GM18867 (cell line): ENCODE results near the gene ZNF165.
"Not testable (repeated sequence)": the region's sequence is repeated elsewhere in the genome, so short reads cannot be mapped to it uniquely, and the experiment has no call there.

Experiments
- ATAC-seq: cut with Tn5 transposase; IDR thresholded peaks from one replicate; pipeline ENCODE4 v1.9.1; 2021; ENCODE audit warnings: mild to moderate bottlenecking, moderate library complexity; ENCODE audit not compliant: unreplicated experiment

The ZNF165 gene

DNA sequence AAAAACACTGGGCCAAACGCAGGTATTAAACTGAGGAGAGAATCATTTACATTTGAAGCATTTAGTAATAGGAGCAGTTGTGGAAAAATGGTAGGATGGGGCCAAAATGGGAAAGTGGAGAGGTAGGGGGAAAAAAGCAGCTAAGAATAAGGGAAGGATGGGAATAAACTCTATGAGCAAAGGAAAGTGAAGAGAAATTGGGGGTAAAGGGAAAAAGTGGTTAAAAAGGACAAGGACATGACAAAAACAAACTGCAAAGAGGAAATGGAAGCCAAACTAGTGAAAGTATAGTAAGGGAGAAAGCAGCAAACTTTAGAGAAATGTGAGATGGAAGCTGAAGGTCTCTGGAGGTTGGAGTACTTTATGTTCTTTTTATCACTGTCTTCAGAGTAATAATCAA lies 37.8 kb downstream of the ZNF165 start:
- no peak for ATAC-seq

- no peak for ATAC-seq
Observed at GRCh38 chr6:28121876-28122275, 41.5 kb downstream of the ZNF165 start.

DNA sequence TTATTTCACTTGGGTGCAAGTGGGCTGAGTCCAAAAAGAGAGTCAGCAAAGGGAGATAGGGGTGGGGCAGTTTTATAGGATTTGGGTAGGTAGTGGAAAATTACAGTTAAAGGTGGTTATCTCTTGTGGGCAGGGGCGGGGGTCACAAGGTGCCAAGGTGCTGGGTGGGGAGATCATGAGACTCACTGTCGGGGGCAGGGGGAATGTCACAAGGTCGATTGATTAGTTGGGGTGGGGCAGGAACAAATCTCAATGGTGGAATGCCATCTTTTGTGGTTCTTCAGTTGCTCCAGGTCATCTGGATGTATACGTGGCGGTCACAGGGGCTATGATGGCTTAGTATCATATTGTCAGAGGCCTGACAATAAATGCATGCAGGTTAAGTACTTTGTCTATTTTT lies 41.9 kb downstream of the ZNF165 start:
- not testable (repeated sequence) for ATAC-seq

- ATAC-seq, result peak; percentile 99
Observed at GRCh38 chr6:28124350-28124970, 44.1 kb downstream of the ZNF165 start, which contains the start of gene ZSCAN16. TSS of gene ZSCAN16 (plus strand) at chr6:28124609. CDS start at chr6:28125444, 835 bp downstream.

DNA sequence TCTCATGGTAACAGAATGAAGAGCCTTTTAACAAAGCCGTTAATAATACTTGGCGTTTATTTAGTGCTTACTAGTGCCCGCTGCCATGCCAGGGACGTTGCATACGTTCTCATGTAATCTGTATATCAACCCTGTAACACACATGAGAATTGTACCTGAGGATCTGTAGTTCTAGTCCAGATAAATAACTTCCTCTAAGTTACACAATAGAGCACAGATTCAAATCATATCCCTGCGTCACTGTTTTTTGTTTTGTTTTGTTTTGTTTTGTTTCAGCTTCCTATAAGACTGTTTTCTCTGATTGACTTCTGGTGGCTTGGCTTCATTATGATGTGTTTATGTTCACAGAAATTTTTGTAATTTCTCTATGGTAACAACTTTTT lies 44.6 kb downstream of the ZNF165 start:
- ATAC-seq, result peak; percentile 15

- no peak for ATAC-seq
Observed at GRCh38 chr6:28125401-28125800, 45.0 kb downstream of the ZNF165 start.

DNA sequence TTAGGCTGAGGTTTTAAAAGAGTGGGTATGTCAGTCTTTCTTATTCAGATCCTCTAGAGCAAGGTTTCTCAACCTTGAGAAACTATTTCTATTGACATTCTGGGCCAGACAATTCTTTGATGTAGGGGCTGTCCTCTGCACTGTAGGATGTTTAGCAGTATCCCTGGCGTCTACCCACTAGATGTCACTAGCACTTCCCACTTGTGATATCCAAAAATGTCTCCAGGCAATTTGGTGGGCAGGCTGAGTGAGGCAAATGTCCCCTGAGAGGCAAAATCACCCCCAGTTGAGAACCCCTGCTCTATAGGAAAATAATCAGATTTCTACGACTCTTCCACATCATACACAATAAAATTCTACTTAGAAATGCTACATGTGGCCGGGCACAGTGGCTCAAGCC lies 53.6 kb downstream of the ZNF165 start:
- ATAC-seq, result no peak

DNA sequence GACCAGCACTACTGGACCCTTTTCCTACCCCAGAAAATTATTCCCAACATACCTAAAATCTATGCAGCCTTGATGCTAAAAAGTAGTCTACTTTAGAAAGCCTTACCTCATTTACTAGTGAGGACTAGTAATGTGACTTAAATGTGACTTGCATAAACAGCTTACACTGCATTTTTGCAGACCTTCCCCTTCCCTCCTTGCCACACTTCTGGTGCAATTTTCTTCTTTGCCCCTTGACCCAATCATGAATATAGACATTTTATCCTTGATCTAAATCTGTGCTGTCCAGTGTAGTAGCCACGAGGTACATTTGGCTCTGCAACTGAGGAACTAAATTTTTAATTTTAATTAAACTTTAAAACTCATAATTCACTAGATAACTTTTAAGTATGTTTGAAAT lies 54.3 kb downstream of the ZNF165 start:
- ATAC-seq, result no peak

DNA sequence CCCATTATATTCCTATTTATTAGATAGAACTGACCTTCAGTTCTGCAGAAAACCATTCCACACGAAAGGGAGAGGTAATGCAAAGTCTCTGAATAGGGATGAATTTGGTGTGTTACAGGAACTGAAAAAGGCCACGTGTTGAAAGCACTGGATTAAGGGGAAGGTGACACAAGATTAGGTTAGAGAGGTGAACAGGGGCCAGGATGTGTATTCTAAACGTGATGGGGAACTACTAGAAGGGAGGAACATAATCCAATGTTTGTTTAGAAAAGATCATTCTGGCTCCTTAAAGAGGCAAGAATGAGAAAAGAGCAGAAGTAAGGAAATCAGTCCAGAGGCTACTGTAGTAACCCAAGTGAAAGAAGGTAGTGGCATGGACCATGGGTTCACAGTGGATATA lies 55.0 kb downstream of the ZNF165 start:
- no peak for ATAC-seq

- ATAC-seq, result peak; percentile 64
Observed at GRCh38 chr6:28136585-28137504, 56.5 kb downstream of the ZNF165 start.

GRCh38 chr6:28137505-28137981 lies 57.2 kb downstream of the ZNF165 start:
- no peak for ATAC-seq
